ENCODE measurements around the gene ENSA. TPM values are rescaled to one million over a fixed set of nuclear protein-coding genes. Genes with fewer than 3 reads are reported as not detected.
A peak's percentile ranks its signal among the peaks of the same experiment; 100 is the strongest.
"Not testable (repeated sequence)": the region's sequence is repeated elsewhere in the genome, so short reads cannot be mapped to it uniquely, and the experiment has no call there.

The ENSA gene
- total and polyA plus RNA-seq, 2 donors (not counting 3 experiments of a cell fraction or from before 2014, with no cell fraction given): 32.4 to 155 TPM

- H3K27ac ChIP-seq (ENCODE audit: insufficient read depth, low read depth, low read length); H3K4me2 ChIP-seq (ENCODE audit: insufficient read depth, low read length); H3K9ac ChIP-seq (replicated peaks; ENCODE audit: extremely low read depth, insufficient read depth, low read length); FAIRE-seq; H3K27me3 ChIP-seq (ENCODE audit: control insufficient read depth in 2 of 2, insufficient read depth in 2 of 2, low read length in 2 of 2); POLR2A ChIA-PET; dilution Hi-C loops (cut with MboI; ENCODE audit: extremely low pct_ligation_motif_present, low sequenced_read_pairs); H2AFZ ChIP-seq (ENCODE audit: low read depth, low read length); DNase-seq (ENCODE audit: low read depth, low spot score); H3K4me3 ChIP-seq (replicated peaks in 1 of 3; ENCODE audit: insufficient read depth in 1 of 3, low read depth in 1 of 3, low read length in 3 of 3); H3K9me1 ChIP-seq (replicated peaks; ENCODE audit: control insufficient read depth, extremely low read depth, insufficient read depth, low read length); H4K20me1 ChIP-seq (replicated peaks; ENCODE audit: control insufficient read depth, extremely low read depth, insufficient read depth, low read length); H3K9me3 ChIP-seq (replicated peaks; ENCODE audit: control insufficient read depth, insufficient read depth, low read length); BruUV-seq (replicated peaks): not testable (repeated sequence)
- Histone ChIP-seq H3K36me3 (ENCODE audit: control insufficient read depth in 2 of 2, extremely low read depth in 1 of 2, insufficient read depth in 2 of 2, low read length in 2 of 2) (peaks cover 10 to 17% of the 10 kb centered on the region in 2 experiments), H3K79me2 (ENCODE audit: control insufficient read depth, insufficient read depth, low read length) (peaks cover 28% of the 10 kb centered on the region), H3K4me1 (ENCODE audit: control insufficient read depth, extremely low read depth, insufficient read depth, low read length) (peaks cover 38% of the 10 kb centered on the region)
- CTCF ChIA-PET: interaction anchor here (7.8 to 13.1 kb wide), 2 partner anchors 47 to 59 kb away, joined by 147 to 288 read pairs; partner anchors contain the start of gene MCL1
- intact Hi-C loops (cut with micrococcal nuclease): loop anchor here (5.0 to 10.0 kb wide), 3 partner anchors 162 to 298 kb away; partner anchors contain the start of gene RPRD2
These were observed 5.3 kb downstream of the ENSA start for GRCh38 chr1:150624134-150624533.

DNA sequence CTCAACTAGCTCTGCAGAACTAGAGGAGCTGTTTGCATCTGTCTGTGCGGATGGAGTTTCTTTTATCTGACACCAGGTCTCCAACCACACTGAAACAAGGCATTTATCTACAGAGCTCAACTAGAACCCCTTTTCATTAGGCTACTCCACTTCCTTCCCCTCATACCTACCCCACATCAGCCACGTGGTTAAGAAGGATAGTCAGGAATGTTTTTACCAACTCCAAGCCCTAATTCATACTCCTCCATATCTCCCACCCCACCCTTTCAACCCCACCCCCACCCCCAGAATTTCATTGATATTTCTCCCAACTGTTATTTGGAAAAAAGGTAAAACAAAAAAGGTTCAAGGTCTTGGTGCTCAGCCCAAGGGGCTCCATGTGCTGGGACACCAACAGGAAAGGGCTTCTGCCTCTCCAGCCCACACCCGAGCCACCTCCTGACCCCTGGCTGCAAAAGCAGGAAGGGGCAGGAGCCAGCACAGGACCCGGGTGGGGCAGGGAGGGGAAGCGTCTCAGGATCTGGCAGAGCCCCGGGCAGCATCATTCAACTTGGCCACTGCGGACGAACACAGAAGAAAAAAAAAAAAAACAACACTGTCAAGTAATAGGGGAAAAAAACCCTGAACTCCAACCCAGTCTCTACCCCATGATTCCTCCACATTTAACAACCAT, 7.0 kb downstream of the ENSA start:
- H3K4me1 ChIP-seq (ENCODE audit: control insufficient read depth, extremely low read depth, insufficient read depth, low read length): peaks cover 30% of the 10 kb centered on the region
- dilution Hi-C loops (cut with MboI; ENCODE audit: extremely low pct_ligation_motif_present, low sequenced_read_pairs): no loop called here
- H3K4me3 ChIP-seq (replicated peaks in 1 of 3; ENCODE audit: insufficient read depth in 1 of 3, low read depth in 1 of 3, low read length in 3 of 3): no peak overlapping the region
- CTCF ChIA-PET: interaction anchor here (1.0 to 13.1 kb wide), 8 partner anchors 11 to 191 kb away, joined by 3 to 288 read pairs (median 8); partner anchors contain the start of genes GOLPH3L and MCL1
- peak; percentile 48 for DNase-seq (ENCODE audit: low read depth, low spot score)
- intact Hi-C loops (cut with micrococcal nuclease): loop anchor here (1.0 to 10.0 kb wide), 4 partner anchors 160 to 300 kb away; partner anchors contain the start of gene RPRD2
- POLR2A ChIA-PET: interaction anchor here (0.5 to 4.8 kb wide), 3 partner anchors 43 to 183 kb away, joined by 3 to 43 read pairs (median 5); partner anchors contain the start of gene MCL1
- H3K9me1 ChIP-seq (replicated peaks; ENCODE audit: control insufficient read depth, extremely low read depth, insufficient read depth, low read length): no peaks in the 10 kb centered on the region
- peak overlapping the region; percentile 20 for H3K9ac ChIP-seq (replicated peaks; ENCODE audit: extremely low read depth, insufficient read depth, low read length)
- H3K27ac ChIP-seq (ENCODE audit: insufficient read depth, low read depth, low read length): peak overlapping the region; percentile 27
- BruUV-seq (replicated peaks): no TSS peak
- TF ChIP-seq FOS (IDR thresholded peaks at IDR 0.05; ENCODE audit: borderline replicate concordance, insufficient read depth, low read length): no peak
- peak; percentile 41 for TF ChIP-seq POLR2AphosphoS5 (IDR thresholded peaks at IDR 0.05; ENCODE audit: insufficient read depth, low read depth, low read length)
- no peak for TF ChIP-seq MYC (IDR thresholded peaks at IDR 0.05; ENCODE audit: low read depth, low read length)
- no peak for TF ChIP-seq EZH2 (IDR thresholded peaks at IDR 0.05; ENCODE audit: borderline replicate concordance, low read depth, low read length, severe bottlenecking)
- H4K20me1 ChIP-seq (replicated peaks; ENCODE audit: control insufficient read depth, extremely low read depth, insufficient read depth, low read length): no peaks in the 10 kb centered on the region
- H2AFZ ChIP-seq (ENCODE audit: low read depth, low read length): no peak overlapping the region
- H3K4me2 ChIP-seq (ENCODE audit: insufficient read depth, low read length): peak overlapping the region; percentile 42
- peaks cover 13% of the 10 kb centered on the region for H3K79me2 ChIP-seq (ENCODE audit: control insufficient read depth, insufficient read depth, low read length)
- no peaks in the 10 kb centered on the region for H3K27me3 ChIP-seq (ENCODE audit: control insufficient read depth in 2 of 2, insufficient read depth in 2 of 2, low read length in 2 of 2)
- H3K9me3 ChIP-seq (replicated peaks; ENCODE audit: control insufficient read depth, insufficient read depth, low read length): no peaks in the 10 kb centered on the region
- H3K36me3 ChIP-seq (ENCODE audit: control insufficient read depth in 2 of 2, extremely low read depth in 1 of 2, insufficient read depth in 2 of 2, low read length in 2 of 2): peaks cover 10 to 20% of the 10 kb centered on the region in 2 experiments
- peak; percentile 42 for FAIRE-seq
